AG10803 (cell line): ENCODE results near the gene PACS1.
"Not testable (repeated sequence)": the region's sequence is repeated elsewhere in the genome, so short reads cannot be mapped to it uniquely, and the experiment has no call there.

ENCODE experiments used
- DNase-seq: peaks from one replicate; pipeline ENCODE4 v3.0.0; 2010; ENCODE audit warnings: low read depth
- H3K4me3 ChIP-seq: 2 replicates; pipeline ENCODE4 v1.5.1; 2011; ENCODE audit warnings: mild to moderate bottlenecking, low read length, control low read depth
- CTCF ChIP-seq: conservative IDR thresholded peaks from 2 replicates; pipeline ENCODE4 v1.5.1; 2011; ENCODE audit warnings: mild to moderate bottlenecking, low read length, control low read depth, inconsistent platforms

PACS1 gene

GRCh38 chr11:66268952-66269905, 199.2 kb downstream of the PACS1 start:
- peak overlapping the region; percentile 99 for H3K4me3 ChIP-seq
- peak; percentile 54 for DNase-seq
- peak; percentile 48 for TF ChIP-seq CTCF

GRCh38 chr11:66271816-66272215, 201.7 kb downstream of the PACS1 start:
- no peak overlapping the region for H3K4me3 ChIP-seq
- TF ChIP-seq CTCF: no peak
- DNase-seq: no peak

GRCh38 chr11:66272596-66272995, 202.5 kb downstream of the PACS1 start:
- no peak for TF ChIP-seq CTCF
- no peak overlapping the region for H3K4me3 ChIP-seq
- DNase-seq: no peak

GRCh38 chr11:66274219-66274618, 204.1 kb downstream of the PACS1 start:
- no peak for TF ChIP-seq CTCF
- no peak for DNase-seq
- H3K4me3 ChIP-seq: no peak overlapping the region

GRCh38 chr11:66275396-66275795, 205.3 kb downstream of the PACS1 start:
- H3K4me3 ChIP-seq: no peak overlapping the region
- no peak for TF ChIP-seq CTCF

GRCh38 chr11:66275984-66276612, 206.0 kb downstream of the PACS1 start:
- no peak for DNase-seq
- TF ChIP-seq CTCF: no peak
- H3K4me3 ChIP-seq: no peak overlapping the region

More at GRCh38 chr11:66275396-66275795, 205.3 kb downstream of the PACS1 start:
- DNase-seq: no peak

- DNase-seq, H3K4me3 ChIP-seq: not testable (repeated sequence)
These were observed 206.5 kb downstream of the PACS1 start for GRCh38 chr11:66276619-66277018.

GRCh38 chr11:66277064-66277463, 207.0 kb downstream of the PACS1 start:
- not testable (repeated sequence) for H3K4me3 ChIP-seq, DNase-seq
